NCI-H1436 (cell line): ENCODE results near the gene GNAS.

ENCODE experiments used
- DNase-seq: peaks from one replicate; lab custom pipeline; 2025; lab: John Stamatoyannopoulos, UW

The GNAS gene

GRCh38 chr20:58882704-58883089 lies 30.2 kb downstream of the GNAS start:
- no peak for DNase-seq

GRCh38 chr20:58883241-58883691 lies 30.8 kb downstream of the GNAS start:
- no peak for DNase-seq

- DNase-seq: no peak
Observed at GRCh38 chr20:58884966-58885365, 32.5 kb downstream of the GNAS start.

GRCh38 chr20:58886546-58886945 lies 34.0 kb downstream of the GNAS start:
- DNase-seq: no peak

DNA sequence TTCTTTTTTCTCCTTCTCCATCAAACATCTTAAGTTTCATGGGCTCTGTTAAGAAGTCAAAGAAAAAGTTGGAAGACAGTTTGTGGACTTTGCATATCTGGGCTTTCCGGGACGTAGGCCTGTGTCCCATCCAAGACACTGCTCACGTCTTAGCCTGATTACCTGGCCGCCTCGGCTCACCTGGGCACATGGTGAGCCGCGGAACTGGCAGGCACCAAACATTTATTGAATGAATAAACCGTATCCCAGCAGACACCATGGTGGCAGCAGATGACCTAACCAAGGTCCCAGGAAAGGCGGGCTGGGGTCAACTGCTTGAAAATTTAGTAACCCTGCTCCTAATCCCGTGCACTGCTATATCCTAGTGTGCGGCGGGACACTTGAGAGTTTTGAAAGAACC lies 35.6 kb downstream of the GNAS start:
- DNase-seq: no peak

GRCh38 chr20:58888521-58889333 lies 36.2 kb downstream of the GNAS start:
- peak; percentile 65 for DNase-seq

- DNase-seq: no peak
Observed at GRCh38 chr20:58889334-58889760, 36.8 kb downstream of the GNAS start.

DNA sequence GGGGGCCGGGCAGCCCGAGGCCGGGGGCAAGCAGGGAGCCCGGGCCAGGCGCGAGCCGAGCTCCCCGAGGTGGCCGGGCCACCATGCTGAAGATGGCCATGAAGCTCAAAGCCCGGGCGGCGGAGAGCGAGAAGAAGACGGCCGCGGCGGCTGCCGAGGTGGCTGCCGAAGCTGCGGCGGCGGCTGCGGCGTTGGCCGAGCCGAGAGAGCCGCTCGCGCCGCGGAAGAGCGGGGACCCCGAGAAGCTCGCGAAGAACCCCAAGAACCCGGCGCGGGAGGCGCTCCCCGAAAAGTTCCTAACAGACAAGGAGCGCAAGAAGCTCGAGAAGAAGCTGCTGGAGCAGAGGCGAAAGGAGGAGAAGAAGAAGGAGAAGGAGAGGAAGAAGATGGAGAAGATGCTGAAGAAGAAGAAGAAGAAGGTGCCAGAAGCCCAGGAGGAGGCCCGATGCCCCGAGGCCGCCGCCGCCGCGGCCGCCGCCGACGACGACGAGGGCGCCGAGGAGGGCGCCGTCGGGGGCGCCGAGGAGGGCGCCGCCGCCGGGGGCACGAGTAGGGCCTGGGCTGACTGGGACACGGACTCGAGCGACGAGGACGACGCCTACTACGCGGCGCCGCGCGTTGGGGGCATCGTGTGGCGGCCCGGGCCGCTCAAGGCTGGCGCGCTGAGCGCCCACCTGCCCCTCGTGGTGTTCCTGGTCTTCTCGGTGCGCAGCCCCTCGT lies 37.4 kb downstream of the GNAS start:
- no peak for DNase-seq

GRCh38 chr20:58890518-58891085 lies 38.1 kb downstream of the GNAS start:
- peak; percentile 88 for DNase-seq

- peak; percentile 87 for DNase-seq
Observed at GRCh38 chr20:58891086-58891717, 38.7 kb downstream of the GNAS start.

- no peak for DNase-seq
Observed at GRCh38 chr20:58891718-58892140, 39.2 kb downstream of the GNAS start.

DNA sequence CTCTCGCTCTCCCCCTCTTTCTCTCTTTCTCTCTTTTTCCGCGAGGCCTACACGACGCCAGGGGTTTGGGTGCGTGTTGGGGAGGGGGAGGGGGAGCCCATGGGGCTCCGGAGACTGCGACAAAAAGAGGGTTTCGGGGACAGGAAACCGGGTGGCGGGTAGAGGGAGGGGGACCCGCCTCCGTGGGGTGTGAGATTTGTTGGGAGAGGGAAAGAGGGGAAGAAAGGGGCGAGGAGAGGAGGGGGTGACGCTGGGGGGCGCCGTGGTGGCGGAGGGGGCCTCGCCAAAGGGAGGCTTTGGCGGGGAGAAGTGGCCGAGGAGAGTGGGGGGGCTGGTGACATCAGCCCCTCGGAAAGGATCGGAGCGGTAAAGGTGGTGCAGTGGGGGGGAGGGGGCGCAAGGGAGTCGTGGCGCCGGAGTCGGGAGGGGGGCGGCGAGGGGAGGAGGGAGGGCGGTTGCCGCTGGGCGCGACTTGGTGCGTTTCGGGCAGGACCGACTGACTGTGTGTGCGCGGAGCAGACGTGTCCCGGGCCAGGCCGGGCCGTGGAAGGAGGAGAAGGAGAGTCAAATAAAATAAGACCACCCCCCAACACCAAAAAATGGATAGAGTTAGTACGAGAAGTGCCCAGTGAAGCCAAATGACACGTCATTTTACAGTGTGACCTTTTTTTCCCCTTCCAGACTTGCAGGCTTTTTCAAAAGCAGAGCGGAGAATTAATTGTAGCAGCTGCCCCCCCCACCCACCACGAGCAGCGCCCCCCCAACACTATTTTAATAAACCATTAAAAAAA lies 39.8 kb downstream of the GNAS start:
- peak; percentile 82 for DNase-seq

DNA sequence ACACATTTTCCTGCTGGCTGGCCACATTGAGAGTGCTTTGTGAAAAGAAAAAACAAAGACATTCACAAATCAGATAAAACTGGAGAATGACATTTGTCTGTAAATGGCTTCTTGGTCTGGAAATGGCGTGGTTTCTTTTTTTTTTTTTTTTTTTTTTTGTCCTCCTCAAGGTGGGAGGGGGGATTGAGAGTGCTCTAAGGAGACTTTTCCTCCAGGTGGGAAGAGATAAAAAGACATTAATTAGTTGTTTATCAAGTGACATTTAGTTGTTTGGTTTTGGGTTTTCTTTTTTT lies 40.4 kb downstream of the GNAS start:
- DNase-seq: no peak

GRCh38 chr20:58893355-58894120 lies 41.0 kb downstream of the GNAS start:
- DNase-seq: no peak

GRCh38 chr20:58894652-58895447 lies 42.3 kb downstream of the GNAS start:
- DNase-seq: no peak

- no peak for DNase-seq
Observed at GRCh38 chr20:58895448-58896180, 43.1 kb downstream of the GNAS start.

GRCh38 chr20:58896820-58897219 lies 44.3 kb downstream of the GNAS start:
- no peak for DNase-seq

DNA sequence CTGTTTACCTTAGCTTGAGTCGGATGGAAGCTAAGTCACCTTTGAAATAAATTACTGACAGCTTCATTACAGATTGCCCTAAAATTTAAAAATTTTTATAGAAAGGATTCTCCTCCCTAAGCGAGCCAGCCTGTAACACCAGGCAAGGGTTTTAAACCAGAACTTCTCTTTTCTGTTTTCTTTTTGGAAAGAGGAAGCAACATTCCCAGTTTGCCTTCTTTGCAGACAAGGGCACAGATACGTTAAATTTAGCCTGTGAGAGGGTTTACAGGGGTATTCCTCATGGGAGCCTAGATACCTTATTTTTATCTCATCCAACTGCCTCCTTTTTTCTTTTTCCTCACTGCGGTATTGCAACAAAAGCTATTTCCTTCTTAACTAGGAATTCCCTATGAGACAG lies 45.0 kb downstream of the GNAS start:
- no peak for DNase-seq

DNA sequence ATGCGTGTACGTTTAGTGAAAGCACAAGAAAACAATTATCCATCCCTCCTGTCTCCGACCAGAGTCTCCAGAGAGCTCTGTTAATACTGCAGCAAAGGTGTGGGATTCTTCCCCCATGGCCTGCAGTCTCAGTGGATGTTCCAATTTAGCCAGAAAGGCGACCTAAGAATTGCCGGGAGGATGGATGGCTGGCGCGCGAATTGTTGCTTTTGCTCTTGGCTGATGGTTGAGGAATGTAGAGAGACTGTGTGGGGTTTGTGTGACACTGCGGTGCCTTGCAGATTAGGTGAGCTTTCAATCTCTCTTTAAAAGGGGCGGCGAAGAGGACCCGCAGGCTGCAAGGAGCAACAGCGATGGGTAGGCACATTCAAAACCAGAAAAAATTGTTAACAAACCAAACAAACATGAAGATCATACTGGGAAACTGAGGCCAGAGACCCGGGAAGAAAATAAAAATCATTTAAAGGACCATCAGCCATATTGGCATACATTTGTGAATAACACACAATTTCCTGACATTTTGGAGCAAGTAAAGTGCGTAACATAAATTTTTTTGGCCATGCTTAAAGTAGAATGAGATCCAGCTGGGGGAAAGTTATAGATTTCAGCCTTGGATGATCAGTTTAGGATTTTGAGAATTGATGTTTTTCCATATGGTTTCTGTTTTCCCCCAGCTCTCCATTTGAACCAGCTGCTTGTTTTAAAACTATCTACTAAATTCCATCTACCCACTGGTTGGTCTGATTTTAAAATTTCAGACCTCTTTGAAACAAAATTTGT lies 46.3 kb downstream of the GNAS start:
- no peak for DNase-seq
